GM12892 (cell line): ENCODE measurements around the gene CSN1S1.

Source experiments
- DNase-seq: peaks from one replicate; pipeline ENCODE4 v3.0.0; 2011; ENCODE audit not compliant: insufficient read length
- FAIRE-seq: peaks from 2 replicates; lab custom pipeline; 2011; peaks lifted over from hg19 to GRCh38; lab: Jason Lieb, UNC
- POLR2A ChIP-seq: IDR thresholded peaks from 2 replicates; pipeline ENCODE4 v1.6.1; 2011; ENCODE audit warnings: low read depth, low read length, control low read depth
- POLR2AphosphoS5 ChIP-seq: IDR thresholded peaks from 2 replicates; pipeline ENCODE4 v1.6.1; 2011; ENCODE audit warnings: low read depth, low read length, control low read depth
- TAF1 ChIP-seq: IDR thresholded peaks from 2 replicates; pipeline ENCODE4 v1.6.1; 2011; ENCODE audit warnings: low read depth, mild to moderate bottlenecking, control low read depth, low read length, borderline replicate concordance

The CSN1S1 gene

DNA sequence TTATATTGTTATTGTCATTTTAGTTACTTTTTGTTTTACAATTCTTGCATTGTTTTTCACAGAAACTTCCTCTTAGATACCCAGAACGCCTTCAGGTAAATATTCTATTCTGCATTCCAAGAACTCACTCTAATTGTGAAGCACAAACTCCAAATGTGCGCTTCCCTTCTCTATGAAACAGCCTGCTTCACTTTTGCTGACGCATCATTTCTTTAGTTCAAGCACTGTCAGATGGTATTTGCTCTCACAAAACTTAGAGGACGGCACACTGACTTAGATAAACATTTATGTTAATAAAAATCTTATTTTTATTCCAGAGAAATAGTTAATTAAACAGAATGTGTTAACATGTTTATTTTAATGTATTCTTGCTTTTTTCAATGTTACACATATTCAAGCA is 3.3 kb downstream of the CSN1S1 start:
- TF ChIP-seq POLR2A (no peak), TAF1 (no peak), POLR2AphosphoS5 (no peak)
- no peak for DNase-seq
- FAIRE-seq = no peak

DNA sequence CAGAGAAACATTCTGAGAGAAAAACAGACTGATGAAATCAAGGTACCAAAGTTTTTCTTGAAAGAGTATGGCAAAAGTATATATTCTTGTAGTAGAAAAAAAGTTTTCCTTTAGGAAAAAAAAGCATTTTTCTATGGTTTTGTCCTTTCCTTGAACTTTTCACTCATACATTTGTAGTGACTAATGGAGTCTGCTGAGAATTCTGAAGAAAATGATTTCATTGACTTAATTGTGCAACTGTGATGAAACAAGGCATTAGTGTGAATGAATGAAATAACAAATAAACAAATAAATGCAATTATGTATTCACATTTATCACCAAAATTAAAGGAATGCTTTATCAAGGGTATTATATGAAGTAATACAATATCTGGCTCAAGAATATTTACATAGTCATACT is 5.7 kb downstream of the CSN1S1 start:
- FAIRE-seq = no peak
- TF ChIP-seq POLR2AphosphoS5 = no peak
- no peak for TF ChIP-seq POLR2A
- TF ChIP-seq TAF1 = no peak

DNA sequence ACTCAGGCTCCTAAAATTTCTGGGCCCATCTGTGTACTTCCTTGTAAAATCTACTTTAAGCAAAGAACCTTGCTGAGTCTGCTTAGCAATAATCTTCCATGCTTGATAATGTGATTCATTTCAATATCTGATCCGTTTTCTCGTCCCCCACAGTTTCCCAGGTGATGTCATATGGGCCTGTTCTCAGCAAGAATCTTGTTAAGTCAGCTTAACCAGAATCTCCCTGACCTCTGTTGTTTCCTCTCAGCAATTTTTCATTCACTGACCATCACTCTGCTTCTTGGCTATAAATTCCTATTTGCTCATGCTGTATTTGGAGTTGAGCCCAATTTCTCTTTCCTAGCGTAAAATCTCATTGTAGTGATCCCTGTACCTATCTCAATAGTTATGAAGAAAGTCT is 20.7 kb downstream of the CSN1S1 start:
- TF ChIP-seq POLR2A = no peak
- TF ChIP-seq TAF1 = no peak
- no peak for TF ChIP-seq POLR2AphosphoS5
- no peak for DNase-seq
- no peak for FAIRE-seq

More for the DNA sequence above, 5.7 kb downstream of the CSN1S1 start:
- no peak for DNase-seq

DNA sequence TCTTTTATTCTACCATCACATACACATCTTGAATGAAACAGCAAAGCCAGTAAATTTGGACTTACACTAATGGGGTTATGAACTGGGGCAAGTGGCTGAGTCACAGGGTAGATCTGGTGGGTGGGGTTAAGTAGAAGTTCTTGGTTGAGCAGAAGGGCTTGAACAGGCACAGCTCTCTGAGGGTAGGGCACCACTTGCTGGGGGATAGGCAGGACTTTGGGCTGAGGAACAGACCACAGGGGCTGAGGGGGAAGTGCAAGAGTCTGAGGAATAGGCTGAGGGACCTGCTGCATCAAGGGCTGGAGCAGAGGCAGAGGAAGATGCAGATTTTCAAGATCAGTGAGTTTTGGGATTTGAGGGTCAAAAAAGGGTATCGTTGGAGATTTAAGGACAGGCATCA is 26.3 kb downstream of the CSN1S1 start:
- TF ChIP-seq POLR2A (no peak), TAF1 (no peak), POLR2AphosphoS5 (no peak)
- FAIRE-seq (no peak), DNase-seq (no peak)

DNA sequence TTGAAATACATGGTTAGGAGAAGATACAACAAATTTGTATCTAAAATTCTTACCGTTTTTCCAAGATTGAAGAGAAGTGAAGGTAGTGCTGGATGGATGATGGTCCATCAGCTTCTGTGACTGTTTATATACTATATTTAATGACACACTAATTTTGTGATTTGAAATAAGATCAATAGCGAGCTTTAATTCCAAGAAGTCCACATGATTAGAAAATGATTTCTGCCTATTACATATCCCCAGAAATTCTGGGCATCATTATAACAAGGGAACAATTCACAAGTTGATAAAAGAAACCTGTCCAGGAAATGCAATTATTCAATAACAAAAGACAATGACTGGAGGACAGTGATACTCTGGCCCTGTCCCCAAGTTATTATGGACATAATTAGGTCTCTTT is 34.8 kb downstream of the CSN1S1 start, which contains the start of gene CSN2:
TSS of gene CSN2 (minus strand) at position 101 of the 400 bp plus-strand sequence. CDS start 4,733 bp downstream, outside the sequence.
- TF ChIP-seq POLR2AphosphoS5 (no peak), TAF1 (no peak), POLR2A (no peak)
- FAIRE-seq (no peak), DNase-seq (no peak)

DNA sequence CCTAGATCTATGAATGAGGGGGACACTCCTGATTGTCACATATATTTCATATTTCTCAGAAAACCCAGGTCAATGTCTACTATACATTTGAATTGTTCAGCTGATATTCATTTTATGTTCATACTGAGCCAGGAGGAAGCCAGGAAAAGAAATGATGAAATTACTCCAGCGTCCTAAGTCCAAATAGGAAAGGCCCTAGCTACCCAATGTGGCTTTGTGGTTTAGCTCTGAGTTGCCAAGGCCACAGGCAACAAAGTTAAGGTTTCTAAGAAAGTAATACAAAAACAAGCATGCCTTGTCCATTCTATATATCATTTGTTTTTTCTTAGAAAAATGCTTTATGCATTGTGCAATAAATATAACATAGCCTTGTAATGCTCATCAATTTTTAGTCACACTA is 39.2 kb downstream of the CSN1S1 start:
- FAIRE-seq (no peak), DNase-seq (no peak)
- TF ChIP-seq TAF1 = no peak
- no peak for TF ChIP-seq POLR2A
- TF ChIP-seq POLR2AphosphoS5 = no peak

DNA sequence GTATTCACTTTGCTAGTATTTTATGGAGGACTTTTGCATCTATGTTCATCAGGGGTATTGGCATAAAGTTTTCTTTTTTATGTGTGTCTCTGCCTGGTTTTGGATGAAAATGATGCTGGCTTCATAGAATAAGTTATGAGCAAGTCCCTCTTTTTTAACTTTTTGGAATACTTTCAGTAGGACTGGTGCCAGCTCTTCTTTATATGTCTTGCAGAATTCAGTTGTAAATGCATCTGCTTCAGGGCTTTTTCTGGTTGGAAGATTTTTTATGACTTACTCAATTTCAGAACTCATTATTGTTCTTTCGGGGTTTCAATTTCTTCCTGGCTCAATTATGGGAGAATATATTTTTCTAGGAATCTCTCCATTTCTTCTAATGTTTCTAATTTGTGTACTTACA is 43.8 kb downstream of the CSN1S1 start:
- DNase-seq (no peak), FAIRE-seq (no peak)
- TF ChIP-seq POLR2AphosphoS5 (no peak), POLR2A (no peak), TAF1 (no peak)

DNA sequence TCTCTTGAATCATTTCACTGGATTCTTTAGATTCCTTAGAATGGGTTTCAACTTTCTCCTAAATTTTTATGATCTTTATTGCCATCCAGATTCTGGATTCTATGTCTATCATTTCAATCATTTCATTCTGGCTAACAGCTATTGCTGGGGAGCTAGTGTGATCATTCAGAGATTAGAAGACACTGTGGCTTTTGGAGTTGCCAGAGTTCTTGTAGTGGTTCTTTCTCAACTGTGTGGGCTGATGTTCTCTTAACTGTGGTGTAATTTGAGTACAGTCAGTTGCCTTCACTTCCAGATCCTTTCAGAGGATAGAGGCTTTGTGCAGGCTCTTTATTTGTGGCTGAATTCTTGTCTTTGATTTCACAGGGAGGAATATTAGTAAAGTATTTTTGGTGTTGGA is 46.7 kb downstream of the CSN1S1 start:
- TF ChIP-seq POLR2AphosphoS5 (no peak), POLR2A (no peak), TAF1 (no peak)
- no peak for FAIRE-seq
- DNase-seq = no peak

DNA sequence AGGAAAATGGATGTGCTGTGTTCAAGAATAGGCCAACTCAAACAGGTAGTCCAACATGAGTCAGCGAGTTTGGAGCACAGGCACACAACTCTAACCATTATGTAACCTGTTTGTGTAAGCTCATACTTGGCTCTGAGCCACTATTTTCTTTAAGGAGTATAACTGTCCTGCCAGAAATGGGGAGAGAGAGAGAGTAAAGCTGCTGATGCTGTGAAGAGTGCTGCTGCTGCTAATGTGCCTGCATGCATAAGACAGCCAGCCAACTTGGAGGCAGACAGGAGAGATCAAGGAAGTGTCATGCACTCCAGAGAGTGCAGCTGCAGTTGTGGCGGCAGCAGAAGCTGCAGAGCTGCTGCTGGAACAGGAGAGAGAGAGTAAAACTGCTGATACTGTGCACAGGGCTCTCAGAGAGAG is 53.2 kb downstream of the CSN1S1 start:
- no peak for TF ChIP-seq TAF1
- no peak for TF ChIP-seq POLR2AphosphoS5
- TF ChIP-seq POLR2A = no peak
- FAIRE-seq (peak; percentile 50), DNase-seq (no peak)

DNA sequence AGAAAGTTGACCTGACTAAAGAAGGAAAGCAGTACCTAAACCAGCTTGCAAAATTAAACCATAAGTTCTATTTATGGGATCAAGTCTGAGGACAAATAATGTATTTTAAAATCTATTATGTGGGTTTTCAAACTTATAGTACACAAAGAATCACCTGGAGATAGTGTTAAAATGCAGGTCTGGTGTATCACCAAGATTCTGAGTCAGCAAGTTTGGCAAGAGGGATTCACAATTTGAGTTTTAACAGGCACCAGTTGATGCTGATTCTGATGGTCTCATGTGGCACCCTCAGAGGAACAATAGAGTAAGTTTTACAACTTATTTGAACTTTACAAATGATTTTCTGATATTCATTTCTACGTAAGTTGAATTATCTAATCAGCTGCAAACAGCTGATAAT is 55.8 kb downstream of the CSN1S1 start:
- DNase-seq (no peak), FAIRE-seq (no peak)
- TF ChIP-seq POLR2A (no peak), POLR2AphosphoS5 (no peak), TAF1 (no peak)

DNA sequence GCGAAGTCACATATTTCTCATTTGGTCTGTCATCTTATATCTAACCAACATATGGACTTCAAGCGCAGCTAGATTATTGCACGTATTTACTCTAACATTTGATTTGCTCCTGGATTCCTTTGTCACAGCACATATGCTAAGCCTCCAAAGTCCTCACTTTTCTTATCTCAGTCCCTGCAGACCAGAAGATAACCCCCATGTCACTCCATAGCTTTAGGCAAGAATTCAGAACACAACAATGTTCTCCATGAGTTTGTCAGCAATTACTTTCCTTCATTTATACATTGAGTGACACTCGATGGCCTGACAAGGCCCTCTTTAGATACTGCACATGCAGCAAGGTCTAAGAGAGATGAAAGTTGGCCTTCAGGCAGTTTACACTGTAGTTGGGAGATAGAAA is 60.1 kb downstream of the CSN1S1 start:
- FAIRE-seq (no peak), DNase-seq (no peak)
- TF ChIP-seq TAF1 = no peak
- no peak for TF ChIP-seq POLR2A
- no peak for TF ChIP-seq POLR2AphosphoS5

DNA sequence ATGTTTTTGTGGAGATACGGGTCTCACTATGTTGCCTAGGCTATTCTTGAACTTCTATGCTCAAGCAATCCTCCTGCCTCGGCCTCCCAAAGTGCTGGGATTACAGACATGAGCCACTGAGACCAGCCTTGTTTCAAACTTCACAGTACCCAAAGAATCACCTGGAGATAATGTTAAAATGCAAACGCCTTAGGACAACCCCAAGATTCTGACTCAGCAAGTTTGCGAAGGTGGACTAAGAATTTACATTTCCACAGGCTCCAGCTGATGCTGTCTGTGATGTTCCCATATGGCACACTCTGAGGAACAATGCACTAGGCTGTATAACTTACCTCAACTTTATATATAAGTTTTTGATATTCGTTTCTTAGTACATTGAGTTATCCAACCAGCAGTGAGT is 63.9 kb downstream of the CSN1S1 start:
- TF ChIP-seq TAF1 = no peak
- no peak for TF ChIP-seq POLR2AphosphoS5
- TF ChIP-seq POLR2A = no peak
- no peak for DNase-seq
- FAIRE-seq = no peak
